Panc1 (cell line): ENCODE data around the gene TEX51. TPM values are rescaled to one million over a fixed set of nuclear protein-coding genes. Genes with fewer than 3 reads are reported as not detected.

Experiments
- ATAC-seq: fragments of 200-7000 bp; cut with Tn5 transposase; 2 replicates; pipeline ENCODE4 v1.9.1; 2020; ENCODE audit warnings: mild to moderate bottlenecking, moderate library complexity
- BruUV-seq: library from RNA; stranded (reverse); fragments of 400-500 nt; replicated peaks from 2 replicates; lab custom pipeline; 2021; lab: Mats Ljungman, UMichigan
- CTCF ChIA-PET: fragments of 300-600 bp; sonication (Branson Sonifier 250); formaldehyde crosslinking; loops from one replicate; lab custom pipeline; 2022; ENCODE audit warnings: antibody characterized with exemption; lab: Charles Lee
- POLR2A ChIA-PET: fragments of 300-600 bp; sonication (Branson Sonifier 250); formaldehyde crosslinking; loops from one replicate; lab custom pipeline; 2022; ENCODE audit warnings: antibody characterized with exemption; lab: Charles Lee
- DNase-seq: peaks from one replicate; pipeline ENCODE4 v3.0.0-alpha.2; 2010; ENCODE audit warnings: low read depth, low spot score
- H3K27ac ChIP-seq: 2 replicates; pipeline ENCODE4 v1.5.1; 2011; ENCODE audit warnings: mild to moderate bottlenecking, low read length, inconsistent platforms
- H3K27me3 ChIP-seq: fragments of 200-500 bp; sonication (Bioruptor generic); 2 replicates; pipeline ENCODE4 v1.6.0; 2014; ENCODE audit warnings: low read length, inconsistent platforms; ENCODE audit not compliant: control insufficient read depth, insufficient read depth
- H3K36me3 ChIP-seq: fragments of 200-500 bp; sonication (Bioruptor generic); 2 replicates; pipeline ENCODE4 v1.5.1; 2014; ENCODE audit warnings: inconsistent platforms, mild to moderate bottlenecking, low read length, moderate library complexity; ENCODE audit not compliant: control insufficient read depth, insufficient read depth
- H3K4me1 ChIP-seq: 2 replicates; pipeline ENCODE4 v1.5.1; 2011; ENCODE audit warnings: inconsistent platforms, mild to moderate bottlenecking, low read length, moderate library complexity; ENCODE audit not compliant: control insufficient read depth, insufficient read depth
- H3K4me3 ChIP-seq, 2 experiments: 2 replicates each; pipeline ENCODE4 v1.5.1; 2011 to 2012; ENCODE audit warnings: low read depth in 2 of 2, low read length in 2 of 2, mild to moderate bottlenecking in 2 of 2, inconsistent platforms in 1 of 2, moderate library complexity in 1 of 2
- H3K9me3 ChIP-seq: fragments of 200-500 bp; sonication (Bioruptor generic); 2 replicates; pipeline ENCODE4 v1.5.1; 2014; ENCODE audit warnings: low read depth, mild to moderate bottlenecking, inconsistent platforms, low read length, moderate library complexity; ENCODE audit not compliant: control insufficient read depth, insufficient read depth
- CTCF ChIP-seq: fragments of 450-650 bp; IDR thresholded peaks from 2 replicates; pipeline ENCODE4 v1.5.1; 2017; ENCODE audit warnings: mild to moderate bottlenecking
- POLR2AphosphoS5 ChIP-seq: IDR thresholded peaks from 2 replicates; pipeline ENCODE4 v1.6.1; 2012; ENCODE audit warnings: mild to moderate bottlenecking, low read depth, low read length, moderate library complexity
- SIN3A ChIP-seq: IDR thresholded peaks from 2 replicates; pipeline ENCODE4 v1.6.1; 2012; ENCODE audit warnings: low read depth, mild to moderate bottlenecking, low read length, moderate library complexity, borderline replicate concordance; ENCODE audit not compliant: insufficient read depth
- TCF7L2 ChIP-seq: IDR thresholded peaks from 2 replicates; pipeline ENCODE4 v1.6.1; 2011; ENCODE audit warnings: mild to moderate bottlenecking, low read depth, low read length, inconsistent platforms
- in situ Hi-C: cut with HindIII; loops from 2 replicates; pipeline ENCODE4 v1.10.0; 2016; ENCODE audit warnings: low sequenced_read_pairs, low pct_unique_long_range_greater_than_20kb
- intact Hi-C: fragments of 100-400 bp; cut with micrococcal nuclease; formaldehyde crosslinking; loops from one replicate; pipeline ENCODE4 v1.10.0; 2022; ENCODE audit not compliant: unreplicated experiment
- total RNA-seq: library from RNA; stranded (reverse); gene quantifications from one replicate; pipeline ENCODE4 v1.2.1, GENCODE V29; 2021; ENCODE audit not compliant: unreplicated experiment
- TF ChIP-seq, protein P1 (sequence below), 2 experiments: IDR thresholded peaks; 2 replicates each; pipeline ENCODE4 v1.6.1; 2011 to 2012; ENCODE audit warnings: low read depth in 2 of 2, control low read depth in 1 of 2, low read length in 1 of 2, mild to moderate bottlenecking in 1 of 2, moderate library complexity in 1 of 2; ENCODE audit not compliant: insufficient read depth in 1 of 2

The TEX51 gene
- total RNA-seq, 1 experiment from 2014 or later = not detected

GRCh38 chr2:126945118-126945517 is 46.4 kb downstream of the TEX51 start:
- CTCF ChIA-PET = no interaction called here
- Histone ChIP-seq H3K36me3 (no peaks in the 10 kb centered on the region), H3K27me3 (no peaks in the 10 kb centered on the region), H3K4me1 (no peaks in the 10 kb centered on the region), H3K4me3 (no peak overlapping the region), H3K9me3 (no peaks in the 10 kb centered on the region), H3K27ac (no peak overlapping the region)
- in situ Hi-C loops (no loop called here), intact Hi-C loops (no loop called here)
- POLR2A ChIA-PET = no interaction called here
- no peak for ATAC-seq
- no peak for DNase-seq
- BruUV-seq = no TSS peak
- no peak for TF ChIP-seq SIN3A
- TF ChIP-seq POLR2AphosphoS5 = no peak
- no peak for TF ChIP-seq CTCF
- no peak for TF ChIP-seq TCF7L2
- TF ChIP-seq, protein P1, sequence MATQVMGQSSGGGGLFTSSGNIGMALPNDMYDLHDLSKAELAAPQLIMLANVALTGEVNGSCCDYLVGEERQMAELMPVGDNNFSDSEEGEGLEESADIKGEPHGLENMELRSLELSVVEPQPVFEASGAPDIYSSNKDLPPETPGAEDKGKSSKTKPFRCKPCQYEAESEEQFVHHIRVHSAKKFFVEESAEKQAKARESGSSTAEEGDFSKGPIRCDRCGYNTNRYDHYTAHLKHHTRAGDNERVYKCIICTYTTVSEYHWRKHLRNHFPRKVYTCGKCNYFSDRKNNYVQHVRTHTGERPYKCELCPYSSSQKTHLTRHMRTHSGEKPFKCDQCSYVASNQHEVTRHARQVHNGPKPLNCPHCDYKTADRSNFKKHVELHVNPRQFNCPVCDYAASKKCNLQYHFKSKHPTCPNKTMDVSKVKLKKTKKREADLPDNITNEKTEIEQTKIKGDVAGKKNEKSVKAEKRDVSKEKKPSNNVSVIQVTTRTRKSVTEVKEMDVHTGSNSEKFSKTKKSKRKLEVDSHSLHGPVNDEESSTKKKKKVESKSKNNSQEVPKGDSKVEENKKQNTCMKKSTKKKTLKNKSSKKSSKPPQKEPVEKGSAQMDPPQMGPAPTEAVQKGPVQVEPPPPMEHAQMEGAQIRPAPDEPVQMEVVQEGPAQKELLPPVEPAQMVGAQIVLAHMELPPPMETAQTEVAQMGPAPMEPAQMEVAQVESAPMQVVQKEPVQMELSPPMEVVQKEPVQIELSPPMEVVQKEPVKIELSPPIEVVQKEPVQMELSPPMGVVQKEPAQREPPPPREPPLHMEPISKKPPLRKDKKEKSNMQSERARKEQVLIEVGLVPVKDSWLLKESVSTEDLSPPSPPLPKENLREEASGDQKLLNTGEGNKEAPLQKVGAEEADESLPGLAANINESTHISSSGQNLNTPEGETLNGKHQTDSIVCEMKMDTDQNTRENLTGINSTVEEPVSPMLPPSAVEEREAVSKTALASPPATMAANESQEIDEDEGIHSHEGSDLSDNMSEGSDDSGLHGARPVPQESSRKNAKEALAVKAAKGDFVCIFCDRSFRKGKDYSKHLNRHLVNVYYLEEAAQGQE (IDR thresholded peaks at IDR 0.05; ENCODE audit: insufficient read depth in 1 of 2, low read depth in 2 of 2, low read length in 1 of 2) = no peak

- no TSS peak for BruUV-seq
- H3K27me3 ChIP-seq = no peaks in the 10 kb centered on the region
- CTCF ChIA-PET = no interaction called here
Measured at GRCh38 chr2:126946318-126947102, 47.8 kb downstream of the TEX51 start.

More at GRCh38 chr2:126946318-126947102, 47.8 kb downstream of the TEX51 start:
- intact Hi-C loops (no loop called here), in situ Hi-C loops (no loop called here)
- Histone ChIP-seq H3K36me3 (no peaks in the 10 kb centered on the region), H3K4me1 (no peaks in the 10 kb centered on the region), H3K4me3 (no peak overlapping the region), H3K27ac (no peak overlapping the region), H3K9me3 (0 out of 2 replicates have a peak, but pooled peaks cover 2% of the 10 kb centered on the region)
- TF ChIP-seq SIN3A (no peak), TCF7L2 (no peak), POLR2AphosphoS5 (no peak), CTCF (no peak)
- TF ChIP-seq, protein P1 (IDR thresholded peaks at IDR 0.05; ENCODE audit: insufficient read depth in 1 of 2, low read depth in 2 of 2, low read length in 1 of 2) = no peak
- ATAC-seq (no peak), DNase-seq (no peak)
- POLR2A ChIA-PET = no interaction called here
